Mucosa of descending colon (tissue), 3 donors: ENCODE measurements around the gene BCKDHB. TPM values are rescaled to one million over a fixed set of nuclear protein-coding genes. Genes with fewer than 3 reads are reported as not detected.

Source experiments
- ATAC-seq: fragments of 200-7000 bp; cut with Tn5 transposase; one replicate; pipeline ENCODE4 v1.9.1; 2020; ENCODE audit warnings: mild to moderate bottlenecking, moderate library complexity
- DNase-seq, 3 donors: peaks; one replicate each; pipeline ENCODE4 v3.0.0-alpha.2; 2020
- H3K36me3 ChIP-seq: fragments of 200-600 bp; one replicate; pipeline ENCODE4 v1.8.0; 2021; ENCODE audit warnings: low read depth, mild to moderate bottlenecking
- H3K4me1 ChIP-seq: fragments of 200-600 bp; one replicate; pipeline ENCODE4 v1.8.0; 2021; ENCODE audit warnings: low read depth, mild to moderate bottlenecking
- H3K4me3 ChIP-seq: fragments of 200-600 bp; one replicate; pipeline ENCODE4 v1.8.0; 2021; ENCODE audit warnings: mild to moderate bottlenecking
- H3K9me3 ChIP-seq: fragments of 200-600 bp; one replicate; pipeline ENCODE4 v1.8.0; 2021; ENCODE audit warnings: mild to moderate bottlenecking
- intact Hi-C, 2 donors: fragments of 100-400 bp; cut with DNase I in 1 of 2; cut with micrococcal nuclease in 1 of 2; formaldehyde crosslinking; loops; one replicate each; pipeline versions ENCODE4 v1.11.0 to v1.11.1; 2022; cut with DNase I, micrococcal nuclease
- total RNA-seq, 3 donors: library from RNA; stranded (reverse); fragmentation: NEBNext Ultra II Directional in 2 of 3; extraction: Animal tissue kit (Norgen Biotek cat#: 25700) in 2 of 3; gene quantifications; one replicate each; pipeline versions ENCODE4 v1.2.1 to v1.2.4, GENCODE V29; 2021 to 2023
- TF ChIP-seq, protein P1 (sequence below): fragments of 200-600 bp; IDR thresholded peaks from one replicate; pipeline ENCODE4 v1.8.0; 2022; ENCODE audit warnings: antibody characterized with exemption, mild to moderate bottlenecking
- donor health status: DM: no; HTN: no; CAD: no; lungs with moderate emphysema.
- donor health status: DM: no; HTN: no; CAD: no.
- donor health status: DM: no; HTN: yes; CAD: no.

The BCKDHB gene
- total RNA-seq, 3 donors from 2014 or later: 25.8 to 49.7 (median 45.1) TPM

DNA sequence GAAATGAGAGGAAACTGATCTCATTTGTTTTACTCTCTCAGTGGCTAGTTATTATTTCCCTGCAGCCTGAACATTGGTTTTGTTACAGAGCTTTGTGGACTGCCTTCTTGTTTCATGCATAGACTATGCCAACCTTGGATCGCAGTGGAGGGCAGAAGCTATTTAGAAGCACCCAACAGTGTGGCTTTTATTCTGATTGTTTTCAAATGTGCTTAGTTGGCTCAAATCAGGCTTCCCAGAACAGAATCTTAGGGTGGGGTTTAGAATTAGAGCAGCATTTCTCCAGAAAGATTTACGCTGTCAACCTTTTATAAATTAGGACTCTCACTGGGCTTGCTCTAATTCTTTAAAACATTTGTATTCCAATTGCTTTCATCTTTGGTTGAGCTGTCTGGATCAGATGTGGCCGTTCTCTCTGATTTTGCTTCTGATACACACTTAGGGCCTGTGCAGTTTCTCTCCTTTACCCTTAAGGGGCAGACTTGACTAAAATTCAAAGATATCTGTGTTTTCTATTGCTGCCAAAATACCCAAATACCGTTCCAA is 210.3 kb downstream of the BCKDHB start:
- intact Hi-C loops: no loop called here
- DNase-seq (no peak), ATAC-seq (no peak)
- TF ChIP-seq, protein P1, sequence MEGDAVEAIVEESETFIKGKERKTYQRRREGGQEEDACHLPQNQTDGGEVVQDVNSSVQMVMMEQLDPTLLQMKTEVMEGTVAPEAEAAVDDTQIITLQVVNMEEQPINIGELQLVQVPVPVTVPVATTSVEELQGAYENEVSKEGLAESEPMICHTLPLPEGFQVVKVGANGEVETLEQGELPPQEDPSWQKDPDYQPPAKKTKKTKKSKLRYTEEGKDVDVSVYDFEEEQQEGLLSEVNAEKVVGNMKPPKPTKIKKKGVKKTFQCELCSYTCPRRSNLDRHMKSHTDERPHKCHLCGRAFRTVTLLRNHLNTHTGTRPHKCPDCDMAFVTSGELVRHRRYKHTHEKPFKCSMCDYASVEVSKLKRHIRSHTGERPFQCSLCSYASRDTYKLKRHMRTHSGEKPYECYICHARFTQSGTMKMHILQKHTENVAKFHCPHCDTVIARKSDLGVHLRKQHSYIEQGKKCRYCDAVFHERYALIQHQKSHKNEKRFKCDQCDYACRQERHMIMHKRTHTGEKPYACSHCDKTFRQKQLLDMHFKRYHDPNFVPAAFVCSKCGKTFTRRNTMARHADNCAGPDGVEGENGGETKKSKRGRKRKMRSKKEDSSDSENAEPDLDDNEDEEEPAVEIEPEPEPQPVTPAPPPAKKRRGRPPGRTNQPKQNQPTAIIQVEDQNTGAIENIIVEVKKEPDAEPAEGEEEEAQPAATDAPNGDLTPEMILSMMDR: no peak
- Histone ChIP-seq H3K9me3 (no peaks in the 10 kb centered on the region), H3K36me3 (no peaks in the 10 kb centered on the region), H3K4me1 (no peaks in the 10 kb centered on the region), H3K4me3 (no peak overlapping the region)

DNA sequence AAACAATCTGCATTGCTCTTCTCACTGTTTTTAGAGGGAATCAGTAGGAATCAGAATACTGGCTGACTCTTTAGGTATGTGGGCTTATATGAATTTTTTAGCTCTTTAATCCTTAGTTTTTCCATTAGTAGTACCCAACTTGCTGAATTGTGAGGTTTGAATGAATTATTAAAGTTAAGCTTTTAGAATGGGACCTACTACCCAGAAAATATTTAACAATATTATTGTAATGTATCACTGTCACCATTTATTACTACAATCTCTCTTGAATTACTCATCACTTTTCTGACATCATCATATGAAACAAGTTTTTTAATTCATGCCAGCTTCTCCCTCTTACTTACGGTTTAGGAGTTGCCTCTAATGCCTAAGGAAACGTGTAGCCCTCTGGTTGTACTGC is 212.7 kb downstream of the BCKDHB start:
- Histone ChIP-seq H3K4me3 (no peak overlapping the region), H3K36me3 (no peaks in the 10 kb centered on the region), H3K4me1 (no peaks in the 10 kb centered on the region), H3K9me3 (no peaks in the 10 kb centered on the region)
- no peak for ATAC-seq
- DNase-seq: no peak
- TF ChIP-seq, protein P1: no peak
- intact Hi-C loops: no loop called here

DNA sequence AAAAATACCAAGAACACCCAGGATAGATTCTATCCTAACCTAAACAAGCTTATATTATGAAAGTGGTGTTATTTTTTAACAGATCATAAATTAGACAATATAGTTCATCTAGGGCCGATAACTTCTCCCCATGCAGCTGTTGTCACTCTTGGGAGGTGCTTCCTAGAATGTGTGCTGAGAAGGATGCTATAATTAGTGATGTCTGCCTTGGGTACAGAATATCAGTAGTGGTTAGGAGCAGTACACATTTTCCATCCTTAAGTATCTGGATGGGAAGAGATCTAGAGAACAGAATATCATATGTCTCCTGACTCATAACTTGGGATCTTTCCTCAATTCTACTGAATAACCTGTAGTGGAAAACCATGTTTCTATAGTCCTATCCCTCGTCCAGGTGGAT is 214.5 kb downstream of the BCKDHB start:
- no peaks in the 10 kb centered on the region for H3K36me3 ChIP-seq
- DNase-seq: no peak
- H3K9me3 ChIP-seq: no peaks in the 10 kb centered on the region
- H3K4me3 ChIP-seq: no peak overlapping the region
- no peaks in the 10 kb centered on the region for H3K4me1 ChIP-seq
- ATAC-seq: no peak
- TF ChIP-seq, protein P1: no peak
- intact Hi-C loops: no loop called here

DNA sequence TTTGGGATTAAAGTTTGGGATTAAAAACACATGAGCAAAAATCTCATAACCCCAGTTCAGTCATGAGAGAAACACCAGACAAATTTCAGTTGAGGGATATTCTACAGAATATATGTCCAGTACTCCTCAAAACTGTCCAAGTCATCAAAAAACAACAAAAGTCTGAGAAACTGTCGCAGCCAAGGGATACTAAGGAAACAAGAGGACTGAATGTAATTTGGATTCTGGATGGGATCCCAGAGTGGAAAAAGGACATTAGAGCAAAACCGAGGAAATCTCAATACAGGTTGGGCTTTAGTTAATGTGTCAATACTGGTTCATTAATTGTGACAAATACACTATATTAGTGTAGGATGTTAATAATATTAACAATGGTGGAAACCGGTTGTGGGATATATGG is 219.3 kb downstream of the BCKDHB start:
- Histone ChIP-seq H3K4me3 (no peak overlapping the region), H3K4me1 (no peaks in the 10 kb centered on the region), H3K9me3 (no peaks in the 10 kb centered on the region), H3K36me3 (no peaks in the 10 kb centered on the region)
- TF ChIP-seq, protein P1: no peak
- intact Hi-C loops: no loop called here
- DNase-seq: no peak
- no peak for ATAC-seq

DNA sequence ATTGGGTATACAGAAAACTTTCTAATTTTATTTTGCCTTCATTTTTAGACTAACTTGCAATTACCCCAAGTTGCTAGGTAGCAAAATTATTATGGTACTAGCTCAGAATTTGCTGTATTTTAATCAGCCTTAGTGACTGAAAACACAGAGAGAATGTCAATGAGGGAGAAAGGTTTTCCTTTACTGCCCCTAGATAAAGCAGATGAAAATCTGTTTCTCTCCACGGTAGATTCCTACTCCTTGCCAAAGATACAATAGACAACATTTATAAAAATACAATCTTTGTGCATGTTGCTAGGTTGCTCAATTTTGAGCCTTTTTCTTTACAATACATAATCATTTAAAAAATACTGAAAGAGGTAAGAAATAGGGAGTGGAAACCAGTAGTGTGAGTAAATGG is 222.2 kb downstream of the BCKDHB start:
- H3K9me3 ChIP-seq: no peaks in the 10 kb centered on the region
- H3K36me3 ChIP-seq: no peaks in the 10 kb centered on the region
- no peaks in the 10 kb centered on the region for H3K4me1 ChIP-seq
- ATAC-seq (no peak), DNase-seq (no peak)
- TF ChIP-seq, protein P1: no peak
- no peak overlapping the region for H3K4me3 ChIP-seq
- intact Hi-C loops: no loop called here

DNA sequence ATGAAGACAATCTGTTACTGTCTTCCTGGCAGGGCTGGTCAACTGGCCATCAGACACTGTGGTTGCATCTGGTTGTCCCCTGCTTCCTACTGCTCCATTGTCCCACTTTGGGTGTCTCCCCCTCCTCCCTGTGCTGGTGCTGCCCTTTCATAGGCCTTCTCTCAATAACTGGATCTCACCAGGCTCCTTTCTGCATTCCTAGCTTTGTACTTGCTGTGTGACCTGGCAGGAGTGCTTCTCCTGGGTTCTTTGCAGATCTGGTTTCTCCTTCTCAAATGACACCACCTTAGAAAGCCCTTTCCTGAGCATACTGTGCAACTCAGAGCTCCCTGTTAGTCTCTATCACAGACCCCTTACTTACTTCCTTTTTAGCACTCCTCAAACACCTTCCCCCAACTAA is 223.0 kb downstream of the BCKDHB start:
- H3K4me3 ChIP-seq: no peak overlapping the region
- DNase-seq (no peak), ATAC-seq (no peak)
- H3K9me3 ChIP-seq: no peaks in the 10 kb centered on the region
- H3K4me1 ChIP-seq: no peaks in the 10 kb centered on the region
- intact Hi-C loops: no loop called here
- H3K36me3 ChIP-seq: no peaks in the 10 kb centered on the region
- TF ChIP-seq, protein P1: no peak
